ENCODE data around the gene SIK1.

Gene SIK1

DNA sequence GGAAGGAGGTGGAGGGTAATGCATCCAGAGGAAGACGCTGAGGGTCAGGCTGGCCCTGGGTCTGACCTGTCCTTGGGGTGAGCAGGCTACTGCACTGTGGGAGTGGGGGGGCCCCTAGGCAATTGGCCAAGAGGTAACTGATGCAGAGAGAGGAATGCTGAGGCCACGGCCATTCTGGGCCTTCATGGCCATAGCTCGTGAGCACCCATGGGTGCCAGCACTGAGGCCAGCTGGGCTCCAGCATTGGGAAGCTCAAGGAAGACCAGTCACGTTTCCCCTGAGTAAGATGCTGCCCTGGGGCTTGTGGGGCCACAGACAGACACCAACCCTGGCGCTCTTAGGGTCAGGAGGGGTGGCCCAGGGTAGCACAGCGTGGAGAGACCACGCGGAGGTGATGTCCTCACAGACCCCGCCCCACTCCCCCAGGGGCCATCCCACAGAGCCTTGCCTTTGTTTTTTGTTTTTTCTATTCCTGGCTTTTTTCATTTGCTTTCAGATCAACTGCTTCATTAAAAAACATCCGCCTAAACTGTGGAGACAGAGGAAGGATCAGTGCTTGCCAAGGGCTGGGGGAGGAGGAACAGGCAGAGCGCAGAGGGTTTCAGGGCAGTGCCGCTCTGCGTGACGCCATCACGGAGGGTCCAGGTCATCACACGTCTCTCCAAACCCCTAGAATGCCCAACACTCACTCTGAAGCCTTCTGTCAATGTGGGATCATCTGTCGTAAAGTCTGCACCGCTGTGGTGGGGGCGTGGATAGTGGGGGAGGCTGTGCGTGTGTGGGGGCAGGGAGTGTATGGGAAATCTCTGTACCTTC lies 61.1 kb downstream of the SIK1 start:
- Histone ChIP-seq H3K27ac (ENCODE audit: low read depth, low read length) (no peak overlapping the region), H4K20me1 (ENCODE audit: low read depth, low read length) (no peaks in the 10 kb centered on the region), H3K9me3 (ENCODE audit: insufficient read depth, low read length) (no peaks in the 10 kb centered on the region), H3K79me2 (ENCODE audit: insufficient read depth, low read length) (no peaks in the 10 kb centered on the region), H3K4me2 (ENCODE audit: low read depth, low read length, poor library complexity, severe bottlenecking) (no peak overlapping the region), H3K27me3 (ENCODE audit: low read length) (no peaks in the 10 kb centered on the region), H3K36me3 (ENCODE audit: low read length) (no peaks in the 10 kb centered on the region), H3K9ac (ENCODE audit: low read length) (no peak overlapping the region), H3K4me3 (ENCODE audit: insufficient read depth, low read length, poor library complexity, severe bottlenecking) (no peak overlapping the region), H3K9me2 (replicated peaks; ENCODE audit: insufficient read depth, low read length) (no peaks in the 10 kb centered on the region), H2AFZ (ENCODE audit: low read depth, low read length, severe bottlenecking) (no peak overlapping the region), H3F3A (ENCODE audit: insufficient read depth) (no peaks in the 10 kb centered on the region)
- TF ChIP-seq EZH2phosphoT487 (conservative IDR thresholded peaks at IDR 0.05; ENCODE audit: low read length) = no peak
- TF ChIP-seq, protein P1, sequence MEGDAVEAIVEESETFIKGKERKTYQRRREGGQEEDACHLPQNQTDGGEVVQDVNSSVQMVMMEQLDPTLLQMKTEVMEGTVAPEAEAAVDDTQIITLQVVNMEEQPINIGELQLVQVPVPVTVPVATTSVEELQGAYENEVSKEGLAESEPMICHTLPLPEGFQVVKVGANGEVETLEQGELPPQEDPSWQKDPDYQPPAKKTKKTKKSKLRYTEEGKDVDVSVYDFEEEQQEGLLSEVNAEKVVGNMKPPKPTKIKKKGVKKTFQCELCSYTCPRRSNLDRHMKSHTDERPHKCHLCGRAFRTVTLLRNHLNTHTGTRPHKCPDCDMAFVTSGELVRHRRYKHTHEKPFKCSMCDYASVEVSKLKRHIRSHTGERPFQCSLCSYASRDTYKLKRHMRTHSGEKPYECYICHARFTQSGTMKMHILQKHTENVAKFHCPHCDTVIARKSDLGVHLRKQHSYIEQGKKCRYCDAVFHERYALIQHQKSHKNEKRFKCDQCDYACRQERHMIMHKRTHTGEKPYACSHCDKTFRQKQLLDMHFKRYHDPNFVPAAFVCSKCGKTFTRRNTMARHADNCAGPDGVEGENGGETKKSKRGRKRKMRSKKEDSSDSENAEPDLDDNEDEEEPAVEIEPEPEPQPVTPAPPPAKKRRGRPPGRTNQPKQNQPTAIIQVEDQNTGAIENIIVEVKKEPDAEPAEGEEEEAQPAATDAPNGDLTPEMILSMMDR (IDR thresholded peaks at IDR 0.05; ENCODE audit: insufficient read depth, low read length, poor library complexity, severe bottlenecking) = no peak

DNA sequence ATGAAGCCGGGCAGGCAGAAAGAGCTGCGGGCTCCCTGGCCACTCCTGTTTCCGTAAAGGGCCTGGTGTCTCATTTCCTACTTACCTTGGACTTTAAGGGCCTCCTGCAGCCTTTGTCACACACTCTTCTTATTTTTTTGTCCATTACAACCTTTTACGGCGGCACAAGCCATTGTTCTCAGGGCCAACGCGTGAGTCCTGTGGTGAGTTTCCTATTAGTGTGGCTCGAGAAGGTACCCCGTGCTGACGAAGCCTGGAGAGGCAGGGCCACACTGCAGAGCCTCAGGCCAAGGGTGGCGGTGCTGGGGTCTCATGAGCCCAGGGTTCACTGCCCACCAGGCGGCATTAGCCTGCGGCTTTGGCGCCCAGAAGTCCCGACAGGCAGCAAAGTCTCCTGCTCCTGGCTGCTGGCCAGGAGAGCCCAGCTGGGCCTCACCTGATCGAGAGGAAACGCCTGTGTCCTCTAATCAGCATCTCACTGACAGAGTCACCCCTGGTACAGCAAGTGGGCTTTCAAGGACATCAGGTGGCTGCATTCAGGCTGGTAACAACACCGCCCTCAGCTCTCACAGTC lies 62.0 kb downstream of the SIK1 start:
- no peaks in the 10 kb centered on the region for H3F3A ChIP-seq (ENCODE audit: insufficient read depth)
- H3K9me3 ChIP-seq (ENCODE audit: insufficient read depth, low read length) = no peaks in the 10 kb centered on the region
- H3K9ac ChIP-seq (ENCODE audit: low read length) = no peak overlapping the region
- no peak overlapping the region for H3K4me3 ChIP-seq (ENCODE audit: insufficient read depth, low read length, poor library complexity, severe bottlenecking)
- no peaks in the 10 kb centered on the region for H3K79me2 ChIP-seq (ENCODE audit: insufficient read depth, low read length)
- no peaks in the 10 kb centered on the region for H3K9me2 ChIP-seq (replicated peaks; ENCODE audit: insufficient read depth, low read length)
- no peaks in the 10 kb centered on the region for H4K20me1 ChIP-seq (ENCODE audit: low read depth, low read length)
- no peak for TF ChIP-seq EZH2phosphoT487 (conservative IDR thresholded peaks at IDR 0.05; ENCODE audit: low read length)
- TF ChIP-seq, protein P1 (IDR thresholded peaks at IDR 0.05; ENCODE audit: insufficient read depth, low read length, poor library complexity, severe bottlenecking) = no peak
- H3K27ac ChIP-seq (ENCODE audit: low read depth, low read length) = no peak overlapping the region
- no peak overlapping the region for H3K4me2 ChIP-seq (ENCODE audit: low read depth, low read length, poor library complexity, severe bottlenecking)
- H2AFZ ChIP-seq (ENCODE audit: low read depth, low read length, severe bottlenecking) = no peak overlapping the region
- H3K27me3 ChIP-seq (ENCODE audit: low read length) = no peaks in the 10 kb centered on the region
- no peaks in the 10 kb centered on the region for H3K36me3 ChIP-seq (ENCODE audit: low read length)

Data from SU-DHL-6 (cell line).